Peyer's patch (tissue), 4 donors: ENCODE data around the gene LACRT. TPM values are rescaled to one million over a fixed set of nuclear protein-coding genes. Genes with fewer than 3 reads are reported as not detected.

Experiments used
- DNase-seq, 3 donors: peaks; one replicate each; pipeline ENCODE4 v3.0.0-alpha.2; 2017 to 2019
- H3K27ac ChIP-seq, 4 donors: fragments of 200-600 bp; sonication (generic); one replicate each; pipeline ENCODE4 v1.5.1; 2016 to 2019
- H3K27me3 ChIP-seq, 2 donors: fragments of 200-600 bp; sonication (generic); one replicate each; pipeline ENCODE4 v1.5.1; 2019
- H3K36me3 ChIP-seq, 3 donors: fragments of 200-600 bp; sonication (generic); one replicate each; pipeline ENCODE4 v1.5.1; 2016 to 2019
- H3K4me1 ChIP-seq, 4 donors: fragments of 200-600 bp; sonication (generic); one replicate each; pipeline ENCODE4 v1.5.1; 2016 to 2019
- H3K4me3 ChIP-seq, 4 donors: fragments of 200-600 bp; sonication (generic); 1 replicate in 3 of 4; 2 replicates in 1 of 4; pipeline ENCODE4 v1.5.1; 2016 to 2019; ENCODE audit warnings: mild to moderate bottlenecking in 1 of 4
- H3K9me3 ChIP-seq, 4 donors: fragments of 200-600 bp; sonication (generic); one replicate each; pipeline ENCODE4 v1.5.1; 2016 to 2019; ENCODE audit warnings: mild to moderate bottlenecking in 1 of 4
- POLR2A ChIP-seq, 2 donors: fragments of 450-650 bp; IDR thresholded peaks; one replicate each; pipeline ENCODE4 v1.5.1; 2017; ENCODE audit warnings: antibody characterized with exemption in 2 of 2, mild to moderate bottlenecking in 2 of 2, moderate library complexity in 2 of 2
- total RNA-seq, 4 donors: library from RNA; depleted of rRNA; stranded (reverse); fragments of >200 nt; gene quantifications; one replicate each; pipeline ENCODE4 v1.1.0, GENCODE V29; 2016
- TF ChIP-seq, protein P1 (sequence below), 6 experiments: fragments of 450-650 bp in 4 of 6; fragments of 200-600 bp in 2 of 6; sonication (generic) in 1 of 6; IDR thresholded peaks; one replicate each; pipeline ENCODE4 v1.5.1; 2017 to 2019; ENCODE audit warnings: antibody characterized with exemption in 6 of 6, mild to moderate bottlenecking in 3 of 6, moderate library complexity in 1 of 6

The LACRT gene
- total RNA-seq, 4 donors from 2014 or later, result not detected

DNA sequence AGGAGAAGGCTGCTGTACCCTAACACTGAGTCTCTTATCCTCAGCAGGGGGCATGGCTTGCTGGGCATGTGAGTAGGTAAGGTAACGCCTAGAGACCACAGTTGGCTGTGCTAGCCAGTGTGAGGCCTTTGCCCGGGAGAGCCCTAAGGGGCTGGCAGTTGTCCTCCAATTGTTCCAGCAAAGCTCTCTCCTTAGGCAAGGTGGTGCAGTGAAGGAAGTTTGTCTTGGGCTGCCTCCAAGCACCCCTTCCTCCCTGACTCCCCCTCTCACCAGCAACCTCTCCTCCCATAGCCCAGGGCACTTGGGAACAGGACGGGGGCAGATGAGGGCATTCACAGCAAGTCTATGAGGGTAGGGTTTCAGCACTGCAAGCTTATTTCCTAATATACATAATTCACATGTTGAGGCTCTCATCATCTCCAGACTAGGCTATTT, 23.0 kb downstream of the LACRT start:
- H3K27ac ChIP-seq, result no peak overlapping the region
- DNase-seq, result no peak
- H3K9me3 ChIP-seq, result no peaks in the 10 kb centered on the region
- H3K4me1 ChIP-seq, result no peaks in the 10 kb centered on the region
- H3K4me3 ChIP-seq, result no peak overlapping the region
- no peaks in the 10 kb centered on the region for H3K27me3 ChIP-seq
- no peaks in the 10 kb centered on the region for H3K36me3 ChIP-seq
- TF ChIP-seq, protein P1, sequence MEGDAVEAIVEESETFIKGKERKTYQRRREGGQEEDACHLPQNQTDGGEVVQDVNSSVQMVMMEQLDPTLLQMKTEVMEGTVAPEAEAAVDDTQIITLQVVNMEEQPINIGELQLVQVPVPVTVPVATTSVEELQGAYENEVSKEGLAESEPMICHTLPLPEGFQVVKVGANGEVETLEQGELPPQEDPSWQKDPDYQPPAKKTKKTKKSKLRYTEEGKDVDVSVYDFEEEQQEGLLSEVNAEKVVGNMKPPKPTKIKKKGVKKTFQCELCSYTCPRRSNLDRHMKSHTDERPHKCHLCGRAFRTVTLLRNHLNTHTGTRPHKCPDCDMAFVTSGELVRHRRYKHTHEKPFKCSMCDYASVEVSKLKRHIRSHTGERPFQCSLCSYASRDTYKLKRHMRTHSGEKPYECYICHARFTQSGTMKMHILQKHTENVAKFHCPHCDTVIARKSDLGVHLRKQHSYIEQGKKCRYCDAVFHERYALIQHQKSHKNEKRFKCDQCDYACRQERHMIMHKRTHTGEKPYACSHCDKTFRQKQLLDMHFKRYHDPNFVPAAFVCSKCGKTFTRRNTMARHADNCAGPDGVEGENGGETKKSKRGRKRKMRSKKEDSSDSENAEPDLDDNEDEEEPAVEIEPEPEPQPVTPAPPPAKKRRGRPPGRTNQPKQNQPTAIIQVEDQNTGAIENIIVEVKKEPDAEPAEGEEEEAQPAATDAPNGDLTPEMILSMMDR (IDR thresholded peaks at IDR 0.05), result no peak
- no peak for TF ChIP-seq POLR2A (IDR thresholded peaks at IDR 0.05)

DNA sequence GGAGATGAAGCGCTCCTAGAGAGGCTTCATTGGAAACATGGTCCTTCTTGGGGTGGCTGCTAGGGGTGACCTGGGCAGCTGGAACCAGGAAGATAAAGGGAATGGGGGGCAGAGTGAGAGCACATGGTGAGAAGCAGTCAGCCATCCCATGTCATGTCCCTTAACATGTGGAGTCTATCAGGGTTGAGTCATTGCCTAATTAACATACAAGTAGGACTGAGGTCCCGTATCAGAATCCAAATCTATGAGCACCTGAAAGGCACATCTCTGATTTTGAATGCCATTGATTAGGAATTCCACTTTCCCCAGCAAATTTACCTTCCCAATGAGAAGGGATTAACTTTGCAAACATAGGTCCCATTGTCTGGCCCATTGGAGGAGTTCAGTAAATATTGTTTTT, 25.9 kb downstream of the LACRT start:
- no peak overlapping the region for H3K27ac ChIP-seq
- TF ChIP-seq, protein P1 (IDR thresholded peaks at IDR 0.05), result no peak
- TF ChIP-seq POLR2A (IDR thresholded peaks at IDR 0.05), result no peak
- no peak overlapping the region for H3K4me3 ChIP-seq
- DNase-seq, result no peak
- no peaks in the 10 kb centered on the region for H3K9me3 ChIP-seq
- H3K4me1 ChIP-seq, result no peaks in the 10 kb centered on the region
- H3K36me3 ChIP-seq, result no peaks in the 10 kb centered on the region
- no peaks in the 10 kb centered on the region for H3K27me3 ChIP-seq

DNA sequence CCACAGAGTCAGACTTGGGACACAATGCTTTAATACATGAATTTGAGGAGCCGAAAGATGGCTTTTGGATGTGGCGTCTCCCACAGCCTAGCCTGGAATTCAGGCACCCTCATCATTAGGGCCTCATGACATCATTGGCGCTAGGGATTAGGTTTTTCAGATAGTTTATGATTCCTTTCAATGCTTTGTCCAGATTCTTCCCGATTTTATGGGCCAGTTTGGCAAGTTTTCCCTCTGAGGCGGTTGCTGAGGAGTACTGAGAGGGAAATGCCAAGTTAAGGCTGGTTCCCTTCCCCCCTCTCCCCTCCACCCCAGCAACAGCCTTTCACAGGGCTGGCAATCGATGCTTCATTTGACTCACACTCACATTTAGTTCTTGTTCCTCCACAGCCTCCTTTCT, 26.5 kb downstream of the LACRT start:
- Histone ChIP-seq H3K4me1 (no peaks in the 10 kb centered on the region), H3K27ac (no peak overlapping the region), H3K9me3 (no peaks in the 10 kb centered on the region), H3K4me3 (no peak overlapping the region), H3K36me3 (no peaks in the 10 kb centered on the region), H3K27me3 (no peaks in the 10 kb centered on the region)
- no peak for TF ChIP-seq POLR2A (IDR thresholded peaks at IDR 0.05)
- TF ChIP-seq, protein P1 (IDR thresholded peaks at IDR 0.05), result no peak
- no peak for DNase-seq

DNA sequence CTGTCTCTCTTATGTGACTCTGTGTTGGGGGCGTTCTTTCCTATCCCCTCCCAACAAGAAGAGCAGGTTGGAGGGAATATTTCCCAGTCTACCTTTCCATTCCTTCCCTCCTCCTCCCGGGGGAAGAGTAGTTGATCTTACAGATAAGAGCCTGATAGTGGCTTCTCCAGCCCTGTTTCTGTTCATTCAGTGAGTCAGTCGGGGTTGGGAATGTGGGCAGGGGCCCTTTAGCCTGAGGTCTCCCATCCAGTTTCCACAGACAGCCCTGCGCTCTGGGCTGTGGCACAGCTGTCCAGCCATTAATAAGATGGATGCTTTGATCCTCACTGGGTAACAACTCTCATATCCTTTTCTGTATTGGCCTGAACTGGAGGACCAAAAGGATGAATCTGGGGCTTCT, 28.1 kb downstream of the LACRT start:
- H3K4me3 ChIP-seq, result no peak overlapping the region
- TF ChIP-seq, protein P1 (IDR thresholded peaks at IDR 0.05), result no peak
- TF ChIP-seq POLR2A (IDR thresholded peaks at IDR 0.05), result no peak
- H3K36me3 ChIP-seq, result no peaks in the 10 kb centered on the region
- H3K4me1 ChIP-seq, result no peaks in the 10 kb centered on the region
- H3K27me3 ChIP-seq, result no peaks in the 10 kb centered on the region
- H3K27ac ChIP-seq, result no peak overlapping the region
- DNase-seq, result no peak
- no peaks in the 10 kb centered on the region for H3K9me3 ChIP-seq

DNA sequence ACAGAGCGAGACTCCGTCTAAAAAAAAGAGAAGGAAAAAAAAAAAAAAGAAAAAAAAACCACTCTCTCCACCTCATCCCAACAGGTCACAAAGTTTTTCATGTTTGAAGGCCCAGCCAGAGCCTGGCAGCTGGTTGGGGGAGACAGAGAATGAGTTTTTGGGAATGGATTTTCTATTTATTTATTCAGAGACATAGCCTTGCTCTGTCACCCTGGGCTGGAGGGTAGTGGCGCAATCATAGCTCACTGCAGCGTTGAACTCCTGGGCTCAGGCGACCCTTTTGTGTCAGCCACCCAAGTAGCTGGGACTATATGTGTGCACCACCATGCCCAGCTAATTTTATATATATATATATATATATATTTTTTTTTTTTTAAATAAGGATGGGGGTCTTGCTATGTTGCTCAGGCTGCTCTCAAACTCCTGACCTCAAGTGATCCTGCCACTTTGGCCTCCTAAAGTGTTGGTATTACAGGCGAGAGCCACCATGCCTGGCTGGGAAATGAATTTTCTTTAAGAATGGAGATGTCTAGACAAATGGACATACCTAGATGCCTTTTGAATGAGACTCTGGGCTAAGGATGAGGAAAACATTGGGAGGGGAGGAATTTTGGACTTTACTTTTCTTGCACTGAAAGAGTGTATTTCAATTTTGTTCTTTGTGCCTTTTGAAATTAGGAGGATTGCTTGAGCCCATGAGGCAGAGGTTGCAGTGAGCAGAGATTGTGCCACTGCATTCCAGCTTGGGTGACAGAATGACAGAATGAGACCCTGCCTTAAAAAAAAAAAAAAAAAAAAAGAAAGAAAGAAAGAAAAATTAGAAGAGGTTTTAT, 29.3 kb downstream of the LACRT start:
- H3K27me3 ChIP-seq, result no peaks in the 10 kb centered on the region

More for the DNA sequence above, 29.3 kb downstream of the LACRT start:
- Histone ChIP-seq H3K36me3 (no peaks in the 10 kb centered on the region), H3K4me1 (no peaks in the 10 kb centered on the region), H3K4me3 (no peak overlapping the region), H3K9me3 (no peaks in the 10 kb centered on the region), H3K27ac (no peak overlapping the region)
- no peak for DNase-seq
- TF ChIP-seq, protein P1 (IDR thresholded peaks at IDR 0.05), result no peak
- no peak for TF ChIP-seq POLR2A (IDR thresholded peaks at IDR 0.05)
